Uterus (tissue), 2 donors: Measurements from ENCODE around the gene COA6.

ENCODE experiments used
- POLR2A ChIP-seq, 2 donors: fragments of 450-650 bp; IDR thresholded peaks; one replicate each; pipeline ENCODE4 v1.6.1; 2016; ENCODE audit warnings: antibody characterized with exemption in 2 of 2, mild to moderate bottlenecking in 1 of 2, moderate library complexity in 1 of 2
- TF ChIP-seq, protein P1 (sequence below), 4 experiments: fragments of 200-600 bp in 2 of 4; fragments of 450-650 bp in 2 of 4; sonication (generic) in 2 of 4; IDR thresholded peaks; one replicate each; pipeline ENCODE4 v1.5.1; 2016 to 2019; ENCODE audit warnings: antibody characterized with exemption in 4 of 4, mild to moderate bottlenecking in 2 of 4, moderate library complexity in 1 of 4

DNA sequence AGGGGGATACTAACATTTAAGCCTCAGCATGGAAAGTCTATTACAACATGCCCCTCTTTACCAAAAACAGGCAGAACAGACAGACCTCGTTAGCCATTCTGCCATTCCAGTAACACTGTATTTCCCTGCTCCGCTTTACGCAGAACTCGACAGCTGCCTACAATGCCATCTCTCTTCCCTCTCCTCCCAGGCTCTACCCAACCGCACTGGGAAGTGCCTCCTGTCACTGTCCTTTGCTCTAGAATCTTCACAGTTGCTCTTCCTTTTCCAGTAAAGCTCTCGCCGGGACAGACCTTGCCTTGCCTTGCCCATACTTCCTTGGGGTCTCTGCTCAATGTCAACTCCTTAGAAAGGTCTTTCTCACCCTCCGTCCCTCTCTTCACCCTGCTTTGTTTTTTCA is 22.8 kb downstream of the COA6 start:
- no peak for TF ChIP-seq POLR2A (IDR thresholded peaks at IDR 0.05)
- TF ChIP-seq, protein P1, sequence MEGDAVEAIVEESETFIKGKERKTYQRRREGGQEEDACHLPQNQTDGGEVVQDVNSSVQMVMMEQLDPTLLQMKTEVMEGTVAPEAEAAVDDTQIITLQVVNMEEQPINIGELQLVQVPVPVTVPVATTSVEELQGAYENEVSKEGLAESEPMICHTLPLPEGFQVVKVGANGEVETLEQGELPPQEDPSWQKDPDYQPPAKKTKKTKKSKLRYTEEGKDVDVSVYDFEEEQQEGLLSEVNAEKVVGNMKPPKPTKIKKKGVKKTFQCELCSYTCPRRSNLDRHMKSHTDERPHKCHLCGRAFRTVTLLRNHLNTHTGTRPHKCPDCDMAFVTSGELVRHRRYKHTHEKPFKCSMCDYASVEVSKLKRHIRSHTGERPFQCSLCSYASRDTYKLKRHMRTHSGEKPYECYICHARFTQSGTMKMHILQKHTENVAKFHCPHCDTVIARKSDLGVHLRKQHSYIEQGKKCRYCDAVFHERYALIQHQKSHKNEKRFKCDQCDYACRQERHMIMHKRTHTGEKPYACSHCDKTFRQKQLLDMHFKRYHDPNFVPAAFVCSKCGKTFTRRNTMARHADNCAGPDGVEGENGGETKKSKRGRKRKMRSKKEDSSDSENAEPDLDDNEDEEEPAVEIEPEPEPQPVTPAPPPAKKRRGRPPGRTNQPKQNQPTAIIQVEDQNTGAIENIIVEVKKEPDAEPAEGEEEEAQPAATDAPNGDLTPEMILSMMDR (IDR thresholded peaks at IDR 0.05): no peak
